GM23248 (cell line): ENCODE data around the gene ARV1. TPM values are rescaled to one million over a fixed set of nuclear protein-coding genes. Genes with fewer than 3 reads are reported as not detected.
A peak's percentile ranks its signal among the peaks of the same experiment; 100 is the strongest.

Experiments
- DNase-seq: peaks from one replicate; pipeline ENCODE4 v3.0.0-alpha.2; 2015
- H2AFZ ChIP-seq: fragments of 200-600 bp; sonication (generic); 2 replicates; pipeline ENCODE4 v1.6.1; 2016; ENCODE audit warnings: antibody characterized with exemption
- H3F3A ChIP-seq: fragments of 200-600 bp; sonication (generic); 2 replicates; pipeline ENCODE4 v1.6.1; 2016; ENCODE audit warnings: mild to moderate bottlenecking, antibody characterized with exemption, mixed run types; ENCODE audit not compliant: insufficient read depth
- H3K27ac ChIP-seq: fragments of 200-600 bp; sonication (generic); 2 replicates; pipeline ENCODE4 v1.5.1; 2016; ENCODE audit warnings: mild to moderate bottlenecking
- H3K27me3 ChIP-seq: fragments of 200-600 bp; sonication (generic); replicated peaks from 2 replicates; pipeline ENCODE4 v1.6.1; 2016; ENCODE audit warnings: mild to moderate bottlenecking; ENCODE audit not compliant: insufficient read depth
- H3K36me3 ChIP-seq: fragments of 200-600 bp; sonication (generic); 2 replicates; pipeline ENCODE4 v1.6.1; 2016; ENCODE audit warnings: low read depth, mild to moderate bottlenecking
- H3K4me1 ChIP-seq: fragments of 200-600 bp; sonication (generic); 2 replicates; pipeline ENCODE4 v1.6.1; 2016; ENCODE audit warnings: mild to moderate bottlenecking; ENCODE audit not compliant: insufficient read depth
- H3K4me2 ChIP-seq: fragments of 200-600 bp; sonication (generic); one replicate; pipeline ENCODE4 v1.6.1; 2016; ENCODE audit warnings: mild to moderate bottlenecking; ENCODE audit not compliant: unreplicated experiment
- H3K4me3 ChIP-seq: fragments of 200-600 bp; sonication (generic); 2 replicates; pipeline ENCODE4 v1.5.1; 2016; ENCODE audit warnings: mild to moderate bottlenecking
- H3K79me2 ChIP-seq: fragments of 200-600 bp; sonication (generic); 2 replicates; pipeline ENCODE4 v1.6.1; 2016; ENCODE audit warnings: mild to moderate bottlenecking; ENCODE audit not compliant: insufficient read depth
- H3K9ac ChIP-seq: fragments of 200-600 bp; sonication (generic); 2 replicates; pipeline ENCODE4 v1.6.1; 2016; ENCODE audit warnings: mild to moderate bottlenecking
- H3K9me2 ChIP-seq: fragments of 200-600 bp; sonication (generic); 2 replicates; pipeline ENCODE4 v1.6.1; 2016; ENCODE audit warnings: mixed run types, mild to moderate bottlenecking, moderate library complexity; ENCODE audit not compliant: insufficient read depth
- H3K9me3 ChIP-seq: fragments of 200-600 bp; sonication (generic); one replicate; pipeline ENCODE4 v1.6.1; 2017; ENCODE audit warnings: low read depth
- H4K20me1 ChIP-seq: fragments of 200-600 bp; sonication (generic); 2 replicates; pipeline ENCODE4 v1.6.0; 2016; ENCODE audit not compliant: insufficient read depth
- EZH2 ChIP-seq: fragments of 200-600 bp; sonication (generic); IDR thresholded peaks from 2 replicates; pipeline ENCODE4 v1.6.1; 2018; ENCODE audit warnings: antibody characterized with exemption, mild to moderate bottlenecking; ENCODE audit not compliant: insufficient read depth, poor library complexity, severe bottlenecking
- EZH2phosphoT487 ChIP-seq: fragments of 200-600 bp; sonication (generic); IDR thresholded peaks from 2 replicates; pipeline ENCODE4 v1.6.1; 2018; ENCODE audit warnings: antibody characterized with exemption, moderate library complexity, mild to moderate bottlenecking, low read depth; ENCODE audit not compliant: insufficient read depth
- WGBS, 2 experiments: methylation state at CpG; one replicate each; pipeline ENCODE4 v1.1.6; 2015 to 2017; ENCODE audit warnings: low lambda C conversion rate in 2 of 2, low coverage in 1 of 2; ENCODE audit errors: missing lambda C conversion rate in 2 of 2; 5-methylcytosine and 5-hydroxymethylcytosine counted together
- in situ Hi-C: fragments of 300-500 bp; cut with MboI; formaldehyde crosslinking; loops from 2 replicates; pipeline ENCODE4 v1.15.0; 2020
- polyA plus RNA-seq: library from polyadenylated mRNA; unstranded; fragments of >200 nt; fragmentation: Nextera tagmentation; extraction: Ambion mirVana; gene quantifications from 2 replicates; pipeline ENCODE4 v1.2.1, GENCODE V29; 2016
- total RNA-seq: library from RNA; depleted of rRNA; stranded (reverse); fragments of >200 nt; shearing (Covaris generic); gene quantifications from 2 replicates; pipeline ENCODE4 v1.2.3, GENCODE V29; 2014

ARV1 gene
- total and polyA plus RNA-seq, 2 experiments from 2014 or later, result 26.2 to 30.2 TPM

DNA sequence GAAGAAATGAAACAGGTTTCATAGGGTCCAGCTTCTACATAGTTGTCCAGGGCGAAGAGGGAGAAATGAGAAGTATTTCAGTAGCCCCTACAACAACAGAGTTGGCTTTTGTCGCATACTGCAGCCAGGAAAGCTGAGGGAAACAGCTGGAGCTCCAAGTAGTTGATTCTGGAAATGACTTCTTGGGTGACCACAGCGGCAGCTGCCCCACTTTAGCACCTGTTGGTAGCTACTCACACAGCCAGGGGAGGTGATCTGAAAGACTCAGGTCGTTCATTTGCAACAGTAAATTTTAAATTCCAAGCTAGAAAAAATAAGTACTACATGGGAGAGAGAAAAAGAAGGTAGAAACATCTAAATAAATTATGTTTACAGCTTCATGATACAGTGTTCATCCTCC is 2.5 kb upstream of the ARV1 start:
- H3K36me3 ChIP-seq, result no peaks in the 10 kb centered on the region
- H3K79me2 ChIP-seq, result peaks cover 40% of the 10 kb centered on the region
- WGBS, 2 experiments, result 80% methylated on average over 4 of the region's 4 CpGs
- in situ Hi-C loops, result no loop called here
- H3K9me2 ChIP-seq, result peaks cover 4% of the 10 kb centered on the region; the same call in 1 of the 2 replicates
- H3F3A ChIP-seq, result peaks cover 9% of the 10 kb centered on the region
- no peak overlapping the region for H3K27ac ChIP-seq
- H3K9ac ChIP-seq, result no peak overlapping the region
- DNase-seq, result no peak
- H3K4me2 ChIP-seq, result no peak overlapping the region
- H3K4me3 ChIP-seq, result no peak overlapping the region
- H3K9me3 ChIP-seq, result no peaks in the 10 kb centered on the region
- no peaks in the 10 kb centered on the region for H3K27me3 ChIP-seq
- H4K20me1 ChIP-seq, result no peaks in the 10 kb centered on the region
- H2AFZ ChIP-seq, result no peak overlapping the region
- peaks cover 14% of the 10 kb centered on the region for H3K4me1 ChIP-seq
- TF ChIP-seq EZH2phosphoT487 (no peak), EZH2 (no peak)

DNA sequence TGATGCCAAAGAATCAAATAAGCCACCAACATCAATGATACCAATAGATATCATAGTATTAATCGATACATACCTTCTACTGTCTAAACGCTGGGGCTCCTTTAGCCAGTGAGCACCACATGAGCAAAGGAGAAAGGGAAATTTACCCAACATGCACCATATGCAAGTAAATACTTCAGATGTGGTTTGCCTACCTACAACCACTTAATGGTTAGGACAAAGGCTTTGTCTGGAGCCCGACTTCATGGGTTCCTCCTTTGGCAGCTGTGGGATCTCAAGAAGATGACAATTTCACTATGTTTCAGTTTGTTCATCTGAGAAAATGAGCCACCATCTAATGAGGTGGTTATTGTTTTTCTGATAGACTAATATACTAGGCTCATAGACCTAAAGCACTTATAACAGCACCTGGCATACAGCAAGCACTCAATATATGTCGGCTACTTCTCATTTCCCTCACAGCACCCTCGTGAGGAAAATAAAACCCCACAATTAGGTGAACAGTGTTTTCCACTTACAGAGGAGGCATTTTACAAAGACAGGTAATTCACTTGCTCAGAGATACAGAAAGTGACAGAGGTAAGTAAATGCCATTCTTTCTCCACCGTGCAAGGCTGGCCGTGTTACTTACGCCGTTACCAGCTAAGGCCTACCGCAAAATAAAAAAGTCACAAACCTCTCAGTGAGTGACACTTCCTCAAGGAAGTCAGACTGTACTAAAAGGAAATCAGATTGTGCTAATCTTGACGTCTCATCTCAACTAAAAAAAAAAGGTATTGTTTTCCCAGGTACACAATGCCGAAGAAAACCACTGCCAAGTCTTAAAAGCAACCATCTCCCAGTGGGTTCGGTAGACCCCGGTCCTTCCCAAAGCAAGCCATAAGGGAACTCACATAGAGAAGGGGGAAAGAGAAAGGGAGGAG is 1.8 kb upstream of the ARV1 start:
- no peaks in the 10 kb centered on the region for H4K20me1 ChIP-seq
- no peak overlapping the region for H3K9ac ChIP-seq
- DNase-seq, result no peak
- peaks cover 17% of the 10 kb centered on the region for H3F3A ChIP-seq
- H3K36me3 ChIP-seq, result 0 out of 2 replicates have a peak, but pooled peaks cover 3% of the 10 kb centered on the region
- no peak overlapping the region for H3K27ac ChIP-seq
- peaks cover 18% of the 10 kb centered on the region for H3K4me1 ChIP-seq
- peaks cover 47% of the 10 kb centered on the region for H3K79me2 ChIP-seq
- WGBS, 2 experiments, result 95 to 96% methylated on average over 14 of the region's 14 CpGs
- no peaks in the 10 kb centered on the region for H3K9me3 ChIP-seq
- peak overlapping the region; percentile 81 for H3K4me2 ChIP-seq
- no peaks in the 10 kb centered on the region for H3K27me3 ChIP-seq
- H3K9me2 ChIP-seq, result peaks cover 4% of the 10 kb centered on the region; the same call in 1 of the 2 replicates
- peak overlapping the region; percentile 96 for H2AFZ ChIP-seq
- H3K4me3 ChIP-seq, result peak overlapping the region; percentile 96; the same call in 1 of the 2 replicates
- TF ChIP-seq EZH2phosphoT487 (no peak), EZH2 (no peak)
- in situ Hi-C loops, result no loop called here

DNA sequence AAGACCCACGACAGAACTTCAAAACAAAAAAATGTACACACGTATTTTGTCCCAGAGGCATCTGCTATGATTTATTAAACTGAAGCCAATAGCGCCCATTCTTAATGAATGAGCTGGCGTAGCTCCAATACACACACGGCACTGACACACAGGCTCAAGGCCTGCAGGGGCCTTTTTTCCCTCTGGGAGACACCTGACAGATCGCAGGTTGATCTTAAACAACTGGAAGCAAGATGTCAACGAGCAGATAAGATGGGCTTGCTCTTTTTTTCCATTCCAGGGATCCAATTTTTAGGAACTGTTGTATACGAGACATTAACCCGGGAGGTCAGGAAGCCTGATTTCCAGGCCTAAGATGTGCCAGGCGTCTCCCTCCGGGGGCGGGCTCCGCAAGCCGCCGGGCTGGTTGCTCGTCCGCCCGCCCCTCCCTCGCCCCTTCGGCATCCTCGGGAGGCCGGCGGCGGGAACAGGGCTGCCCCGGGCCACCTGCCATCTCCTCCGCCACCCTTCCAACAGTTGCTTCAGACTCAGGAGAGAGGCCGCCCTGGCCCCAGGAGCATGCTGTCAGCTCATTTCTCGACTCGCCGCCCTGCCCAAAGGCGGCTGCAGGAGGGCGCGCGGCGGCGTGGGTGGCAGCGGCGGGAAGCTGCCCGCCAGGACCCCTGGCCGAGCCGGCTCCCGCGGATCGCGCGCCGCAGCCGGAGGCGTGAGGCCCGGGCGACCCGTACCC is 968 bp upstream of the ARV1 start:
- in situ Hi-C loops, result no loop called here
- no peaks in the 10 kb centered on the region for H4K20me1 ChIP-seq
- H3K9ac ChIP-seq, result peak overlapping the region; percentile 38
- no peak for TF ChIP-seq EZH2phosphoT487
- no peak for TF ChIP-seq EZH2
- H3K79me2 ChIP-seq, result peaks cover 49% of the 10 kb centered on the region
- H3K36me3 ChIP-seq, result 0 out of 2 replicates have a peak, but pooled peaks cover 4% of the 10 kb centered on the region
- H3K4me2 ChIP-seq, result peak overlapping the region; percentile 81
- peaks cover 4% of the 10 kb centered on the region; the same call in 1 of the 2 replicates for H3K9me2 ChIP-seq
- no peak overlapping the region for H3K27ac ChIP-seq
- peak overlapping the region; percentile 96 for H3K4me3 ChIP-seq
- WGBS, 2 experiments, result 4% methylated on average over 28 to 43 of the region's 52 CpGs
- H3F3A ChIP-seq, result peaks cover 23% of the 10 kb centered on the region
- peak overlapping the region; percentile 96 for H2AFZ ChIP-seq
- H3K27me3 ChIP-seq, result no peaks in the 10 kb centered on the region
- peak; percentile 60 for DNase-seq
- H3K4me1 ChIP-seq, result peaks cover 21% of the 10 kb centered on the region
- H3K9me3 ChIP-seq, result no peaks in the 10 kb centered on the region

DNA sequence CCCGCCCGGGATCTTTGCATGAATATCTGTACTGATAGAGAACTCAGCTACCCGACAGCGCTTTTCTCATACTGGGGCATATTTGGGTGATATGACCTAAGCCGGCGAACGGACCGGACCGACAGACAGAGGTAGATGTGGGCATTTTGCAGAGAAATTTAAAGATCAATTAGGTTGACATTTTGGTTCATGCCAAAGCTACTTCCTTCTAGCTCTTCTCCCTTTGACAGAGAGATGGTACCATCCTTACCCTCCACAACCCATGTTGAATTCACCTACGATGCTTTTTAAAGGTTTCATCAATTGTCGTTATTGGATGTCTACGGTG is 459 bp downstream of the ARV1 start:
- Histone ChIP-seq H3K79me2 (peaks cover 58% of the 10 kb centered on the region), H4K20me1 (no peaks in the 10 kb centered on the region), H3K4me3 (peak overlapping the region; percentile 96), H2AFZ (peak overlapping the region; percentile 96), H3K9me2 (no peaks in the 10 kb centered on the region), H3K4me2 (peak overlapping the region; percentile 77), H3K27me3 (no peaks in the 10 kb centered on the region), H3K36me3 (0 out of 2 replicates have a peak, but pooled peaks cover 4% of the 10 kb centered on the region), H3K9me3 (no peaks in the 10 kb centered on the region), H3K27ac (no peak overlapping the region), H3K9ac (peak overlapping the region; percentile 75), H3K4me1 (peaks cover 25% of the 10 kb centered on the region), H3F3A (peaks cover 27% of the 10 kb centered on the region)
- TF ChIP-seq EZH2phosphoT487, result no peak
- in situ Hi-C loops, result no loop called here
- no peak for DNase-seq
- WGBS, 2 experiments, result 2% methylated on average over 12 of the region's 12 CpGs
